ENCODE results near the gene ITPA.
A peak's percentile ranks its signal among the peaks of the same experiment; 100 is the strongest.

ITPA gene

GRCh38 chr20:3235666-3236324 is 26.5 kb downstream of the ITPA start:
- Mint-ChIP-seq H3K4me1 (peaks cover 19% of the 10 kb centered on the region), H3K27ac (no peak overlapping the region), H3K27me3 (ENCODE audit: low read depth, poor library complexity) (peaks cover 73% of the 10 kb centered on the region), H3K36me3 (ENCODE audit: low read depth) (no peaks in the 10 kb centered on the region), H3K9me3 (peaks cover under 1% of the 10 kb centered on the region), H3K4me3 (no peak overlapping the region)
- DNase-seq, result no peak
- TF ChIP-seq, protein P1, sequence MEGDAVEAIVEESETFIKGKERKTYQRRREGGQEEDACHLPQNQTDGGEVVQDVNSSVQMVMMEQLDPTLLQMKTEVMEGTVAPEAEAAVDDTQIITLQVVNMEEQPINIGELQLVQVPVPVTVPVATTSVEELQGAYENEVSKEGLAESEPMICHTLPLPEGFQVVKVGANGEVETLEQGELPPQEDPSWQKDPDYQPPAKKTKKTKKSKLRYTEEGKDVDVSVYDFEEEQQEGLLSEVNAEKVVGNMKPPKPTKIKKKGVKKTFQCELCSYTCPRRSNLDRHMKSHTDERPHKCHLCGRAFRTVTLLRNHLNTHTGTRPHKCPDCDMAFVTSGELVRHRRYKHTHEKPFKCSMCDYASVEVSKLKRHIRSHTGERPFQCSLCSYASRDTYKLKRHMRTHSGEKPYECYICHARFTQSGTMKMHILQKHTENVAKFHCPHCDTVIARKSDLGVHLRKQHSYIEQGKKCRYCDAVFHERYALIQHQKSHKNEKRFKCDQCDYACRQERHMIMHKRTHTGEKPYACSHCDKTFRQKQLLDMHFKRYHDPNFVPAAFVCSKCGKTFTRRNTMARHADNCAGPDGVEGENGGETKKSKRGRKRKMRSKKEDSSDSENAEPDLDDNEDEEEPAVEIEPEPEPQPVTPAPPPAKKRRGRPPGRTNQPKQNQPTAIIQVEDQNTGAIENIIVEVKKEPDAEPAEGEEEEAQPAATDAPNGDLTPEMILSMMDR (IDR thresholded peaks at IDR 0.05), result no peak

DNA sequence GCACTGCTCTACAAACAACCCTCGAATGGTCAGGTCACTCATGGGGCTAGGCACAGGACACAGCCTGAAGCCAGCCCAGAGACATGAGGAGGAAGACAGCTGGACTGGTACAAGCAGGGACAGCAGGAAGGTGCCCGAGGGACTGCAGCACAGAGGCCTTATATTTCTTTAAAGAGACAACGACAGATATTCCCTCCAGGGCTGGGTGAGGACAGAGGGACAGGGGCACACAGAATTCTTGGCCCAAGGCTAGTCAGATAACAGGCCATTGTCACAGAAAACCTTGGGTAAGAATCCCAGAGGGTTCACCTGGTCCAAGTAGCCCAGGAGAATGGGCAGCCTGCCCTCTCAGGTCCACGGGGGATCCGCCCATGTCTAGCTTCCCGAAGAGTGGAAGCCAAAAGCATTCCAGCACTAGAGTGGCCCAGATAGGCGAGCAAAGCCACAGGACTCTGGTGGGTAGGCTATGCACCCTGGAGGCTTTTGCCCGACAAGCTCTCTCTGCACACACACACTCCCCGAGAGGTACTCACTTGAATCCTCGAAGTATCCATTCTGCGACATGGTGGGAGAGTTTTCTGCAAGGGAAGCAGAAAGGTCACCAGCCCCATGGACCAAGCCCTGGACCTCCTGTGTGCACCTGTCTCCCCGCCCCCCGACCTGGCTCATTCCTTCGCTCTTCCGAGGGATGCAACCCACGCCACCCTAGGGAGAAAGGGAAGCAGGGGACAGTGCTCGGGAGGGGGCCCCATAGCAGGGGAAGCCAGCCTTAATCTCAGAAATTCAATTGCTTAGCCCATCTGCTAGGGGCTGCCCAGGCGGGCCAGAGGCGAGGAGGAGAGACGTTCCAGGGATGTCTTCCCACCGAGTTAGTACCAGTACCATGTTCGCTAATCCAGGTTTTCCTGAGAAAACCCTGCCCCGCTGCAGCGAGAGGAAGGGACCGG is 28.0 kb downstream of the ITPA start:
- Mint-ChIP-seq H3K27ac (no peak overlapping the region), H3K4me1 (peaks cover 30% of the 10 kb centered on the region), H3K27me3 (ENCODE audit: low read depth, poor library complexity) (peaks cover 83% of the 10 kb centered on the region), H3K36me3 (ENCODE audit: low read depth) (no peaks in the 10 kb centered on the region), H3K4me3 (peak overlapping the region; percentile 65), H3K9me3 (peaks cover 6% of the 10 kb centered on the region)
- DNase-seq, result no peak
- TF ChIP-seq, protein P1 (IDR thresholded peaks at IDR 0.05), result no peak

GRCh38 chr20:3237958-3238615 is 28.8 kb downstream of the ITPA start:
- TF ChIP-seq, protein P1 (IDR thresholded peaks at IDR 0.05), result no peak
- H3K9me3 Mint-ChIP-seq, result peaks cover 6% of the 10 kb centered on the region
- no peaks in the 10 kb centered on the region for H3K36me3 Mint-ChIP-seq (ENCODE audit: low read depth)
- H3K27me3 Mint-ChIP-seq (ENCODE audit: low read depth, poor library complexity), result peaks cover 87% of the 10 kb centered on the region
- H3K27ac Mint-ChIP-seq, result no peak overlapping the region
- peaks cover 33% of the 10 kb centered on the region for H3K4me1 Mint-ChIP-seq
- peak overlapping the region; percentile 65 for H3K4me3 Mint-ChIP-seq
- DNase-seq, result peak; percentile 43

- no peaks in the 10 kb centered on the region for H3K36me3 Mint-ChIP-seq (ENCODE audit: low read depth)
- H3K27me3 Mint-ChIP-seq (ENCODE audit: low read depth, poor library complexity), result peaks cover 88% of the 10 kb centered on the region
- H3K27ac Mint-ChIP-seq, result no peak overlapping the region
- H3K4me3 Mint-ChIP-seq, result peak overlapping the region; percentile 77
- peaks cover 6% of the 10 kb centered on the region for H3K9me3 Mint-ChIP-seq
- H3K4me1 Mint-ChIP-seq, result peaks cover 35% of the 10 kb centered on the region
- TF ChIP-seq, protein P1 (IDR thresholded peaks at IDR 0.05), result no peak
- peak; percentile 57 for DNase-seq
Observed at GRCh38 chr20:3238616-3239025, 29.3 kb downstream of the ITPA start.

GRCh38 chr20:3239026-3239866 is 29.9 kb downstream of the ITPA start, which contains the start of gene SLC4A11:
Gene SLC4A11 (minus strand): TSS chr20:3239190. CDS start chr20:3239137, 53 bp downstream.
- Mint-ChIP-seq H3K9me3 (peaks cover 6% of the 10 kb centered on the region), H3K27me3 (ENCODE audit: low read depth, poor library complexity) (peaks cover 95% of the 10 kb centered on the region), H3K36me3 (ENCODE audit: low read depth) (no peaks in the 10 kb centered on the region), H3K4me3 (peak within 1 kb of the TSS; percentile 87), H3K27ac (no peak within 1 kb of the TSS), H3K4me1 (peaks cover 42% of the 10 kb centered on the region)
- TF ChIP-seq, protein P1 (IDR thresholded peaks at IDR 0.05), result no peak
- peak; percentile 57 for DNase-seq
